HG02938 (cell line): Measurements from ENCODE around the gene PKIB.

Experiments used
- ATAC-seq: cut with Tn5 transposase; IDR thresholded peaks from one replicate; pipeline ENCODE4 v1.9.1; 2021; ENCODE audit warnings: mild to moderate bottlenecking, moderate library complexity; ENCODE audit not compliant: unreplicated experiment

Gene PKIB

GRCh38 chr6:122702841-122703240 lies 92.6 kb downstream of the PKIB start:
- no peak for ATAC-seq

GRCh38 chr6:122704066-122704465 lies 93.9 kb downstream of the PKIB start:
- no peak for ATAC-seq

- ATAC-seq: peak; percentile 91
Observed at GRCh38 chr6:122709922-122710512, 99.8 kb downstream of the PKIB start.

- ATAC-seq: no peak
Observed at GRCh38 chr6:122710908-122711635, 100.9 kb downstream of the PKIB start.

DNA sequence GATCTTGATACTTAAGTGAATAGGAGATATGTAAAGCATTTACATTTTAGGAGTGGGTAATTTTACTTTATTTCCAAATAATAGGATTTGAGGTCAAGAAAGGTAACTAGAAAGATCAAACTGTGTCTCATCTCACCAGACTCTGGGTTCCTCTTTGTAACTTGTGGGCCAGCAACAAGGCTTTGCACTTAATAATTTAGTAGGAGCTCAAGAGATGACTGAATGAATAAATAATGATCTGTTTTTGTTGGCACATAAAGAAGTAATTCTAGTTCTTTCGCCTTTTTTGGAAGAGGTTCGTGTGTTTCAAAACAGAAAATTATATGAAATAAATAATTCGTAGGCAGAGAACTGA lies 101.9 kb downstream of the PKIB start:
- ATAC-seq: no peak

DNA sequence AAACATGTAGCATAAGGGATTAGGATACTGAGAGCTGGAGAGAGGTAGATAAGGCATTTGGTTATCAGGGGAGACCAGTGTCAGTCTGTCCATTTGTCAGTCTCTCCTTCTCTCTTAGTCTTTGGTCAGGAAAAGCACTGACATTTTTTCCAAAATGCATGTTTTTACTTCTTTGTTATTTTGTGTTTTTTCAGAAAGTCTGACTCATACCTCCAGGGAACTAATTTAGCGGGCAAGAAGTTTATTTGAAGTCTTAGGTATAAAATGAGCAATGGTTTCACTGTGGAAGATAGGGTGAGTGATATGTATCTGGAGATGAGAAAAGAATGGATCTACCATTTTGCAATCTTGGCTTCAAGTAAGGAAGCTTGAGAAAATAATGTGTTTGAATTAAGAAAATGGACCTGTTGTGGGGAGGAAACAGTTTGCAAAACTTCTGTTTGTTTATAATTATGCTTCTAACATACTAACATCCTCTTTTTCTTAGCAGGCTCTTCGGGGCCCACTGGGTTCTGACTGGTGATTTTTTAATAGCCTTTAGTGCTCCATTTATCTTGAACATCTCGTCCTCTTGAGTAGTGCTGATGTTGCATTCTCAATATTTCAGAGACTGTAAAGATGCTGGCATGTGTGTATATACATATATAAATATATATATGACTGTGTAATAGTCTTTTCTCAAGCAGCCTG lies 102.4 kb downstream of the PKIB start:
- ATAC-seq: no peak

- no peak for ATAC-seq
Observed at GRCh38 chr6:122713138-122713537, 102.9 kb downstream of the PKIB start.

DNA sequence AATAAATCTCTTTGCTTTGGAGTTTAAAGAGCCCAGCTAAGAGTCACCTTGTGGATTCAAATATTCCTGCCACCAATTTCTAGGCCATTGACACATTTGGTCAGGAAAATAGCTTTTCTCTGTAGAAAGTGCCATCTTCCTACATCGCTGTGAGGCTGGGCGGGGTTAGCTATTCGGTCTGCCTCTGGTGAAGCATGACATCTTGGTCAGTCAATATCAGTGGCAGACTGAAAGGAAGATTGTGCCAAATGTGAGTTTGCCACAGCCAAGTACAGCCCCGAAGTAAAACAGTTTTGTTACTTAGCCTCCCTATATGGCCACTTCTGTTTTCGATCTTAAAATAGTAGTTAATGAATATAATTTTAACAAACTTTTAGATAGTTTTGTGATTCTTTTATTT lies 103.9 kb downstream of the PKIB start:
- ATAC-seq: no peak

GRCh38 chr6:122715725-122716124 lies 105.5 kb downstream of the PKIB start:
- no peak for ATAC-seq

DNA sequence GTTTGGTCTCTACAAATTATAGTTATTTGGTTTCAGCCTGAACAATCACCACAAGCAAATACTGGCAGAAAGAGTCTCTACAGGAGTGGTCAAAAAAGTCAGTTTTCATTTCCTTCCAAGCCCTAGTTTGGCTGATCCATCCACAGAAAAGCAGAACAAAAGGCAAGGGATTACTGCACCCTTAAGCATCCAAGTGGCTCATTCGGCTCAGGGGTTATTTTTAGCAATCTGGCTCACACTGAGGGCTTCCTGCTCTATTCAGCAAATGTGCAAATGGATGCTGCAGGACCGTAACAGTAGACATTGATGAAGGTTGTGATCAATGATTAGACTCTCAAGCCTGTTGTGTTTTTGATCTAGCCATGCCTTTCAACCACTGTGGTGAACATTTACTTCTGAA lies 107.1 kb downstream of the PKIB start:
- ATAC-seq: no peak

GRCh38 chr6:122718616-122719015 lies 108.4 kb downstream of the PKIB start:
- no peak for ATAC-seq

DNA sequence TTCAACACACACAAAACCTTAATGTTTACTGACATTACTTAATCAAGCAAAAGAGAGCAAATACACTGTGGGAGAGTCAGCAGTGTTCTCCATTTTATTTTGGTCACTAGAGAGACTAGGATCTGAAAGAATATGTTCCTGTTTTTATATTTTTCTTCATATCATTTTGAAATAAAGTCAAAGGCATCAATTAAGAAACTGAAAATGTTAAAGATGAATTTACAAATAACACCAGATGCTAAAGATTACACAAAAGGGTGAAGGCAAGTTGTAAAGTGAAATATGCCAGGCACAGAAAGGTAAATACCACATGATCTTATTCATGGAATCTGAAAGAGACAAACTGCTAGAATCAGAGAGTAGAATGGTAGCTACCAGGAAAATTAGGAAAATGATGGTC lies 109.0 kb downstream of the PKIB start:
- no peak for ATAC-seq

GRCh38 chr6:122722746-122723145 lies 112.5 kb downstream of the PKIB start:
- no peak for ATAC-seq

DNA sequence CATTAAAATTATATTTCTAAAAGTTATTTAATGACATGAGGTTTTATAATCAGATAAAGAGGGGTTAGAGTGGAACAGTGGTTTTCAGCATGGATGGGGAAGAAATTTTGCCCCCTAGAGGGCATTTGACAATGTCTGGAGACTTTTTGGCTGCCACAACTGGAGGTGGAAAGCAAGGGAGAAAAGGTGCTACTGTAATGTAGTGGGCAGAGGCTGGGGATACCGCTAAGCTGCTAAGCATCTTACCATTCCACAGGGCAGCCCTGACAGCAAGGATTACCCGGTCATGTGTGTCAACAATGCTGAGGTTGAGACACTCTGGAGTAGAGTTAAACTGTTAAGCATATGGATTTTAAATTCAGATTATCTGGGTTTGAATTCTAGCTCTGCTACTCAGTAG lies 116.4 kb downstream of the PKIB start:
- no peak for ATAC-seq

- ATAC-seq: no peak
Observed at GRCh38 chr6:122727244-122727643, 117.0 kb downstream of the PKIB start.

- no peak for ATAC-seq
Observed at GRCh38 chr6:122730334-122730733, 120.1 kb downstream of the PKIB start.

DNA sequence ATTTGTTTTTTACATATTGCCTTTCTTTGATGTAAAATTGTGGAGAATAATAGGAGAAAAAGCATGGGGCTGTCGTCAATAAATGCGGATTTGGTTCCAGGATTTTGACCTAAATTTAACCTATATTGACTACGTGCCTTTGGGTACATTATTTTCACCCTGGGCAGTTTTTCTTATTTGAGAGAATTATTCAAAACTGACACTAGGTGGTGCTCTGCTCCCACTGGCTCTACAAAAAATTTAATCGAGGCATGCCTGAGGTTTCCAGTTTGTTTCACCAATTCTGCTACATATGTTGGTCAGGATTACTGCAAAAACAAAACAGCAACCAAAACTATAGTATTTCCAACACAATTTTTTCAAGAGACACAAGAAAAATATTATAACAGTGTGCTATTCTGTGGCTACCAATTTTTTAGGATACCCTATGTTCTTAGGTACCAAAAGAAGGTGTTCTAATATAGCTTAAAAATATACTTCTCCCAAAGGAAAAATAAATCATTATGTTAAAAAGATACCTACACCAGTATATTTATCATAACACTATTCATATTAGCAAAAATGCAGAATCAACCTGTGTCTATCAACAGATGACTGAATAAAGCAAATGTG lies 120.7 kb downstream of the PKIB start:
- no peak for ATAC-seq

GRCh38 chr6:122733259-122733658 lies 123.1 kb downstream of the PKIB start:
- ATAC-seq: no peak

- no peak for ATAC-seq
Observed at GRCh38 chr6:122734529-122735395, 124.6 kb downstream of the PKIB start.

DNA sequence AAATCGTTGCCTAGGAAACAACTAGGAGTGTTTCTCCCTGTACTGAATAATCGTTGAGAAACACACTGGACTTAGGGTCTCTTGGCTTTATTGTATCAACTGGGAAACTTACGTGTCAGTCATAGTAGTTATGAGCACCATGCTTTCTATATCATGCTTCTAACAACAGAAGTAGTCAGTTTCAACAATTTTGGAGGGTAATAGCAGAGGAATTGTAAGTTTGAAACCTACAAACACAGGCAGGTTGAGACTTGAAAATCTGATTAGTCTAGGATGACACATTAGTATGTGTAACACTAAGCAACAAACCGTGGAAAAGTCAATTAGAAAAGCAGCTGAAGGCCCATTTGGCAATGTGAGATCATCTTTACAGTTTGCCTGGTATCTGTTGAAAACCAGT lies 125.4 kb downstream of the PKIB start:
- ATAC-seq: no peak

GRCh38 chr6:122736163-122736562 lies 126.0 kb downstream of the PKIB start:
- no peak for ATAC-seq
